ENCODE data around the gene PPP5C. TPM values are rescaled to one million over a fixed set of nuclear protein-coding genes. Genes with fewer than 3 reads are reported as not detected.
A peak's percentile ranks its signal among the peaks of the same experiment; 100 is the strongest.

The PPP5C gene
- total RNA-seq, 3 donors from 2014 or later, result 55.3 to 71.6 (median 59.4) TPM

DNA sequence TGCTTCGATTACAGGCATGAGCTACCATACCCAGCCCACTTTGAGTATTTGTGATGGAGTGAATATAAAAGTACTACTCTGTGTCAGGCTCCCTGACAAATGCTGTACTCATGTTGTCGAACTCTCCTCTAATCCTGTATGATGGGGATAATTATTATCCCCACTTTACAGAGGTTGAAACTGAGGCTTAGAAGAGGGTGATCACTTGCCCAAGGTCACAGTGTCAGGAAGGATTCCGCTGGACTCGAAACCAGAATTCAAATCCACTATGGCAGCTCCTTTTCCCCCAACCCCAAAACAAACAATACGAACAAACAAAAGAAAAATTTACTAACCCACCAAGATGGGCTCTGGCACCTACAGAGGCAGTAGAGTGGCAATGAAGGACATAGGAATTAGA, 1.7 kb upstream of the PPP5C start:
- no peak for DNase-seq

DNA sequence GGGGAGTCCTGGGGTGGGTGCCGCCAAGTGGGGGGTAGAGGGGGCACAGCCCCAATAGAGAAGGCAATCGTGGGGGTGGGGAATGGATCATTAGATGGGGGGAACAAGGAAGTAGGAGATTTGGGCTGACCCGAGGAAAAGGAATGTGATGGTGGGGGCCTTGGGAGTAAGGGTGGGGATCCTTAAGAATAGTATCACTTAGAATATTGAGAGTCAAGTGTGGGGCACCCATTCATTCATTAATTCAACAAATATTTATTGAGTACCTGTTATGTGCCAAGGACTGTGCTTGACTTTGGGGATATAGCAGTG, 641 bp downstream of the PPP5C start:
- H3K4me1 ChIP-seq (ENCODE audit: low read depth), result peaks cover 42% of the 10 kb centered on the region
- no peak overlapping the region for H3K4me3 ChIP-seq
- no peaks in the 10 kb centered on the region for H3K36me3 ChIP-seq (ENCODE audit: low read depth)
- intact Hi-C loops (cut with DNase I, micrococcal nuclease), result no loop called here
- TF ChIP-seq, protein P1, sequence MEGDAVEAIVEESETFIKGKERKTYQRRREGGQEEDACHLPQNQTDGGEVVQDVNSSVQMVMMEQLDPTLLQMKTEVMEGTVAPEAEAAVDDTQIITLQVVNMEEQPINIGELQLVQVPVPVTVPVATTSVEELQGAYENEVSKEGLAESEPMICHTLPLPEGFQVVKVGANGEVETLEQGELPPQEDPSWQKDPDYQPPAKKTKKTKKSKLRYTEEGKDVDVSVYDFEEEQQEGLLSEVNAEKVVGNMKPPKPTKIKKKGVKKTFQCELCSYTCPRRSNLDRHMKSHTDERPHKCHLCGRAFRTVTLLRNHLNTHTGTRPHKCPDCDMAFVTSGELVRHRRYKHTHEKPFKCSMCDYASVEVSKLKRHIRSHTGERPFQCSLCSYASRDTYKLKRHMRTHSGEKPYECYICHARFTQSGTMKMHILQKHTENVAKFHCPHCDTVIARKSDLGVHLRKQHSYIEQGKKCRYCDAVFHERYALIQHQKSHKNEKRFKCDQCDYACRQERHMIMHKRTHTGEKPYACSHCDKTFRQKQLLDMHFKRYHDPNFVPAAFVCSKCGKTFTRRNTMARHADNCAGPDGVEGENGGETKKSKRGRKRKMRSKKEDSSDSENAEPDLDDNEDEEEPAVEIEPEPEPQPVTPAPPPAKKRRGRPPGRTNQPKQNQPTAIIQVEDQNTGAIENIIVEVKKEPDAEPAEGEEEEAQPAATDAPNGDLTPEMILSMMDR (IDR thresholded peaks at IDR 0.05), result no peak
- DNase-seq, result no peak
- ATAC-seq, result no peak
- no peaks in the 10 kb centered on the region for H3K9me3 ChIP-seq

More for the DNA sequence above, 1.7 kb upstream of the PPP5C start:
- intact Hi-C loops (cut with DNase I, micrococcal nuclease), result no loop called here
- TF ChIP-seq, protein P1 (IDR thresholded peaks at IDR 0.05), result no peak
- Histone ChIP-seq H3K4me3 (no peak overlapping the region), H3K36me3 (ENCODE audit: low read depth) (no peaks in the 10 kb centered on the region), H3K9me3 (no peaks in the 10 kb centered on the region), H3K4me1 (ENCODE audit: low read depth) (peaks cover 24% of the 10 kb centered on the region)
- no peak for ATAC-seq

DNA sequence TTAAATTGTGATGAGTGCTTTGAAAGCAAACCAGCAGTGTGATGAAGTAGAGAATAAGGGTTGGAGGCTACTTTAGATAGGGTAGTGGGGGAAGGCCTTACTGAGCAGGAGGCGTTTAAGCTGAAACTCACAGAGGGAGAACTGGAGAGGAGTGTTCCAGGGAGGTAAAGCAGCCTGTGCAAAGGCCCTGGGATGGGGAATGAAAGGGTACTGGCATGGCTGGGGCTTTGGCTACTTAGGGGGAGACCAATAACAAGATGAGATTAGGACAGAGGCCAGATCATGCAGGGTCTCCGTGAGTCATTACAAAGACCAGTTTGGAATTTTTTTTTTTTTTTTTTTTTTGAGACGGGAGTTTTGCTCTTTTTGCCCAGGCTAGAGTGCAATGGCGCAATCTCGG, 1.1 kb downstream of the PPP5C start:
- TF ChIP-seq, protein P1 (IDR thresholded peaks at IDR 0.05), result no peak
- DNase-seq (no peak), ATAC-seq (no peak)
- Histone ChIP-seq H3K36me3 (ENCODE audit: low read depth) (no peaks in the 10 kb centered on the region), H3K4me1 (ENCODE audit: low read depth) (peaks cover 42% of the 10 kb centered on the region), H3K4me3 (no peak overlapping the region), H3K9me3 (no peaks in the 10 kb centered on the region)
- intact Hi-C loops (cut with DNase I, micrococcal nuclease), result no loop called here

DNA sequence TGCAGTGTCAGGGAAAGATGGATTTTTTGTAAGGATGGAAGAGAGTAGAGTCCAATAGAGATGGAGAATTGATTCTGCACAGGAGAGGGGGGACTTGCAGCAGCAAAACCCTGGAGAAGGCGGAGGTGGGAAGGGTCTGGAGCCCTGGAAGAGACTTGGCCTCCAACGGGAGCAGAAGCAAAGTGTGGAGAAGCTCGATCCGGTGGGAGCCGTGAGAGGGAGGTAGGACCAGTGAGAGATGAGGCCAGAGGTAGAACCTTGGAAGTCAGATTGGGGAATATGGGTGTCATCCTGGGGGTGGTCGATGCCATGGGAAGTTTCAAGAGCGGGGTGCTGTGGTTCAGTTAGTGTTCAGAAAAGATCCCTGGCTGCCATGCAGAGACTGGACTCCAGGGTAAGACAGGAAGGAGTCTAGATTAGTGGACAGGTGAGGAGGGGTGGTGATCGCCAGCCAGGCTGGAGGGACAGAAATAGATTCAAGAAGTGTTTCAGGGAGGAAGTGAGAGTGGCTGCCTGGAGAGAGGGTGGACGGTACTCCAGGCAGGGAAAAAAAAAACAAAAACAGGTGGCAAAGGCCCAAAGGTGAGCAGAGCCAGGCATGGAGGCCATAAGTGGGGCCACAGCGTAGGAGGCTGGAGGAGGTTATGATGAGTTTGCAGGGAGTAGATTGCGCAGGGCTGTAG, 2.6 kb downstream of the PPP5C start:
- ATAC-seq (no peak), DNase-seq (no peak)
- no peak overlapping the region for H3K4me3 ChIP-seq
- H3K36me3 ChIP-seq (ENCODE audit: low read depth), result no peaks in the 10 kb centered on the region
- no peaks in the 10 kb centered on the region for H3K9me3 ChIP-seq
- H3K4me1 ChIP-seq (ENCODE audit: low read depth), result peaks cover 42% of the 10 kb centered on the region
- TF ChIP-seq, protein P1 (IDR thresholded peaks at IDR 0.05), result no peak
- intact Hi-C loops (cut with DNase I, micrococcal nuclease), result no loop called here

DNA sequence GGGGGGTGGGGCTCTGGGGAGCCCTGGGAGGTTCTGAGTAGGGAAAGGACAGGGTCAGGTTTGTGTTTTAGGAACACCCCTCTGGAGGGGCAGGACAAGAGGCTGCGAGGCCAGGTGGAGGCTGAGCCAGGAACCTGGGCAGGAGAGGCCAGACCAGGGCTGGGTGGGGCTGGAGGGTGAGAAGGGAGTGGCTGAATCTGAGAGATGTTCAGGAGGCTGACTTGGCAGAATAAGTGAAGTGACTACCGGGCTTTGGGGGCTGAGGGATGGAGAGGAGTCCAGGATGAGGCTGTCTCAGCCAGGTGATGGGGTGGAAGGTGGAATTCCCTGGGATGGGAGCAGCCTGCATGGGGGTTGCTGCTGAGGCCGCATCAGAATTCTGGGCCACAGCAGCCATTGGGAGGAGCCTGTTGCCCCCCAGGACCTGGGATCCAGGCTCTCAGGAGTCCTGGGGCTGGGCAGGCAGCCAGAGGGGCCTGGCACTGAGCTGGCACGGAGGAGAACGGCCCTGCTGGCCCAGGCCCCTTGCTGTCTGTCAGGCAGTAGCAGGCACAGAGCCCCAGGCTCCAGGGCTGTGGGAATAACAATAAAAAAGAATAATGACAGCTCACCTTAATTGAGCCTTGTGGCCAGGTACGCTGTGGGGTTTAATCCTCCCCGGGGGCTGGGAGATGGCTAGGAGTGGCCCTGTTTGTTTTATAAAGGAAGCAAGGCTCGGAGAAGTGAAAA, 3.3 kb downstream of the PPP5C start:
- H3K9me3 ChIP-seq, result no peaks in the 10 kb centered on the region
- TF ChIP-seq, protein P1 (IDR thresholded peaks at IDR 0.05), result no peak
- peaks cover 42% of the 10 kb centered on the region for H3K4me1 ChIP-seq (ENCODE audit: low read depth)
- DNase-seq, result peak; percentile 59 to 68 (median 65)
- ATAC-seq, result peak; percentile 24
- no peaks in the 10 kb centered on the region for H3K36me3 ChIP-seq (ENCODE audit: low read depth)
- no peak overlapping the region for H3K4me3 ChIP-seq
- intact Hi-C loops (cut with DNase I, micrococcal nuclease), result no loop called here

All from mucosa of descending colon (tissue), 3 donors.